HepG2 (cell line): Measurements from ENCODE around the gene SATB2. TPM values are rescaled to one million over a fixed set of nuclear protein-coding genes. Genes with fewer than 3 reads are reported as not detected.

ENCODE experiments used
- ARHGAP35 ChIP-seq: sonication (generic); formaldehyde crosslinking; IDR thresholded peaks from 2 replicates; pipeline ENCODE4 v1.9.0; 2022; ENCODE audit warnings: mild to moderate bottlenecking, inconsistent platforms, moderate library complexity, missing genetic modification reagents, borderline replicate concordance
- ATF5 ChIP-seq: sonication (generic); formaldehyde crosslinking; IDR thresholded peaks from 2 replicates; pipeline ENCODE4 v1.4.0; 2020; ENCODE audit warnings: mild to moderate bottlenecking, low read depth, missing genetic modification reagents
- FOXA1 ChIP-seq, 2 experiments: fragments of 450-650 bp in 1 of 2; sonication (generic) in 1 of 2; formaldehyde crosslinking in 1 of 2; IDR thresholded peaks; 2 replicates each; pipeline versions ENCODE4 v1.4.0 to v1.6.1; 2016 to 2020; ENCODE audit warnings: missing genetic modification reagents in 1 of 2
- HOXA5 ChIP-seq: sonication (generic); formaldehyde crosslinking; IDR thresholded peaks from 2 replicates; pipeline ENCODE4 v1.4.0; 2020; ENCODE audit warnings: missing genetic modification reagents
- MED8 ChIP-seq: sonication (generic); formaldehyde crosslinking; IDR thresholded peaks from 2 replicates; pipeline ENCODE4 v1.8.1; 2023; ENCODE audit warnings: mild to moderate bottlenecking, missing genetic modification reagents; ENCODE audit not compliant: insufficient replicate concordance
- MIER2 ChIP-seq: IDR thresholded peaks from 2 replicates; pipeline ENCODE4 v1.6.1; 2016; ENCODE audit warnings: missing biosample characterization, missing genetic modification reagents
- NCOA2 ChIP-seq: sonication (generic); formaldehyde crosslinking; IDR thresholded peaks from 2 replicates; pipeline ENCODE4 v1.8.0; 2022; ENCODE audit warnings: inconsistent platforms
- NCOR1 ChIP-seq: fragments of 200-600 bp; sonication (generic); IDR thresholded peaks from 2 replicates; pipeline ENCODE4 v1.7.0; 2017; ENCODE audit warnings: antibody characterized with exemption, low read length, borderline replicate concordance
- NFE2L2 ChIP-seq: fragments of 150-350 bp; IDR thresholded peaks from 2 replicates; pipeline ENCODE4 v1.6.1; 2014; ENCODE audit warnings: low read length
- PHF8 ChIP-seq: sonication (generic); formaldehyde crosslinking; IDR thresholded peaks from 2 replicates; pipeline ENCODE4 v1.5.0; 2020; ENCODE audit warnings: missing genetic modification reagents
- POLR2A ChIP-seq, 2 experiments: IDR thresholded peaks; 2 replicates each; pipeline ENCODE4 v1.6.1; 2011; ENCODE audit warnings: low read depth in 2 of 2, low read length in 2 of 2, mild to moderate bottlenecking in 1 of 2, moderate library complexity in 1 of 2; ENCODE audit not compliant: insufficient read depth in 1 of 2
- RFX3 ChIP-seq: IDR thresholded peaks from 2 replicates; pipeline ENCODE4 v1.6.1; 2016; ENCODE audit warnings: missing biosample characterization, missing genetic modification reagents
- SALL2 ChIP-seq: sonication (generic); formaldehyde crosslinking; IDR thresholded peaks from 2 replicates; pipeline ENCODE4 v1.8.1; 2023; ENCODE audit warnings: mild to moderate bottlenecking, missing genetic modification reagents, inconsistent platforms
- STAT6 ChIP-seq: sonication (generic); formaldehyde crosslinking; IDR thresholded peaks from 2 replicates; pipeline ENCODE4 v1.4.0; 2020; ENCODE audit warnings: missing genetic modification reagents, mild to moderate bottlenecking, borderline replicate concordance
- YEATS4 ChIP-seq: sonication (generic); formaldehyde crosslinking; IDR thresholded peaks from 2 replicates; pipeline ENCODE4 v1.4.0; 2020; ENCODE audit warnings: missing genetic modification reagents, borderline replicate concordance
- ZBTB49 ChIP-seq: sonication (generic); formaldehyde crosslinking; IDR thresholded peaks from 2 replicates; pipeline ENCODE4 v1.4.0; 2020; ENCODE audit warnings: missing genetic modification reagents, borderline replicate concordance
- ZMYM4 ChIP-seq: sonication (generic); formaldehyde crosslinking; IDR thresholded peaks from 2 replicates; pipeline ENCODE4 v1.8.1; 2023; ENCODE audit warnings: mild to moderate bottlenecking, missing genetic modification reagents
- ZNF234 ChIP-seq: sonication (generic); formaldehyde crosslinking; conservative IDR thresholded peaks from 2 replicates; pipeline ENCODE4 v1.5.1; 2020; ENCODE audit warnings: mild to moderate bottlenecking, missing genetic modification reagents
- ZNF274 ChIP-seq: sonication (generic); formaldehyde crosslinking; IDR thresholded peaks from 2 replicates; pipeline ENCODE4 v1.5.1; 2020; ENCODE audit warnings: mild to moderate bottlenecking, missing genetic modification reagents
- ZNF512 ChIP-seq: sonication (generic); formaldehyde crosslinking; IDR thresholded peaks from 2 replicates; pipeline ENCODE4 v1.4.0; 2020; ENCODE audit warnings: mild to moderate bottlenecking, missing genetic modification reagents
- ZNF556 ChIP-seq: sonication (generic); formaldehyde crosslinking; IDR thresholded peaks from 2 replicates; pipeline ENCODE4 v1.4.0; 2020; ENCODE audit warnings: mild to moderate bottlenecking, missing genetic modification reagents, borderline replicate concordance
- ZNF839 ChIP-seq: sonication (generic); formaldehyde crosslinking; IDR thresholded peaks from 2 replicates; pipeline ENCODE4 v1.4.0; 2020; ENCODE audit warnings: missing genetic modification reagents, mild to moderate bottlenecking, borderline replicate concordance
- ZNF891 ChIP-seq: sonication (generic); formaldehyde crosslinking; IDR thresholded peaks from 2 replicates; pipeline ENCODE4 v1.5.0; 2020; ENCODE audit warnings: mild to moderate bottlenecking, missing genetic modification reagents
- polyA plus RNA-seq, 8 experiments: library from polyadenylated mRNA; depleted of rRNA in 3 of 8; stranded (reverse) in 7 of 8; unstranded in 1 of 8; fragments of >200 nt; fragmentation: Illumina TruSeq in 4 of 8; extraction: Trizol in 4 of 8; gene quantifications; 2 replicates each; pipeline versions ENCODE4 v1.2.1 to v1.2.3, GENCODE V29; 2011 to 2016; ENCODE audit warnings: low read depth in 4 of 8, missing spikeins in 1 of 8, mixed read lengths in 1 of 8; ENCODE audit not compliant: insufficient read depth in 1 of 8
- total RNA-seq, 5 experiments: library from RNA; depleted of rRNA; stranded (reverse); fragments of >200 nt; fragmentation: Illumina TruSeq; extraction: Trizol; gene quantifications; 2 replicates each; pipeline ENCODE4 v1.2.3, GENCODE V29; 2016; ENCODE audit warnings: low read depth in 1 of 5

SATB2 gene
- total and polyA plus RNA-seq, 2 of the 13 experiments (the other 11 are each of a cell fraction or from before 2014, with no cell fraction given) = 2.5 to 5.5 TPM

- TF ChIP-seq NCOA2 (CRISPR knock-in tag) = no peak
- no peak for TF ChIP-seq ATF5 (CRISPR knock-in tag)
- TF ChIP-seq POLR2A (IDR thresholded peaks at IDR 0.05; ENCODE audit: insufficient read depth in 1 of 2, low read depth in 2 of 2, low read length in 2 of 2) = no peak
- no peak for TF ChIP-seq ZNF891
- 0 out of 2 replicates have a peak, but pooled peaks have one; percentile 74 for TF ChIP-seq ZNF556 (CRISPR knock-in tag)
- TF ChIP-seq ZNF234 (CRISPR knock-in tag) = no peak
- peak; percentile 81; the same call in 1 of the 2 replicates for TF ChIP-seq HOXA5 (CRISPR knock-in tag)
- no peak for TF ChIP-seq ZNF512 (CRISPR knock-in tag)
- TF ChIP-seq YEATS4 = no peak
- TF ChIP-seq ZBTB49 (CRISPR knock-in tag) = no peak
- TF ChIP-seq NFE2L2 = no peak
- TF ChIP-seq ARHGAP35 (CRISPR knock-in tag) = no peak
- TF ChIP-seq RFX3 (CRISPR knock-in tag) = no peak
- no peak for TF ChIP-seq ZNF839 (CRISPR knock-in tag)
- peak; percentile 58 for TF ChIP-seq PHF8 (CRISPR knock-in tag)
- peak; percentile 85; the same call in 1 of the 2 replicates for TF ChIP-seq ZNF274 (CRISPR knock-in tag)
- no peak for TF ChIP-seq MED8
- peak; percentile 43; the same call in 1 of the 2 replicates for TF ChIP-seq ZMYM4 (CRISPR knock-in tag)
- peak; percentile 66; the same call in 1 of the 2 replicates for TF ChIP-seq SALL2
- no peak for TF ChIP-seq FOXA1 (IDR thresholded peaks at IDR 0.05)
- no peak; the same call in 1 of the 2 replicates for TF ChIP-seq FOXA1 (CRISPR knock-in tag; IDR thresholded peaks at IDR 0.05)
- no peak for TF ChIP-seq STAT6 (CRISPR knock-in tag)
- TF ChIP-seq NCOR1 = no peak
- peak; percentile 70; the same call in 1 of the 2 replicates for TF ChIP-seq MIER2
Observed at GRCh38 chr2:199462956-199463692, 5.4 kb upstream of the SATB2 start (continued).
